ENCODE measurements around the gene PTPRA. TPM values are rescaled to one million over a fixed set of nuclear protein-coding genes. Genes with fewer than 3 reads are reported as not detected.

The PTPRA gene
- total RNA-seq, 1 experiment from 2014 or later, result 29.3 TPM

GRCh38 chr20:3031524-3032147, 158.4 kb downstream of the PTPRA start:
- Mint-ChIP-seq H3K27ac (ENCODE audit: low read depth, unreplicated experiment) (no peak overlapping the region), H3K36me3 (ENCODE audit: insufficient read depth, unreplicated experiment) (peaks cover 24% of the 10 kb centered on the region), H3K4me3 (ENCODE audit: unreplicated experiment) (no peak overlapping the region), H3K4me1 (ENCODE audit: insufficient read depth, unreplicated experiment) (no peaks in the 10 kb centered on the region), H3K9me3 (ENCODE audit: unreplicated experiment) (no peaks in the 10 kb centered on the region), H3K27me3 (ENCODE audit: insufficient read depth, unreplicated experiment) (no peaks in the 10 kb centered on the region)
- no peak for DNase-seq (ENCODE audit: unreplicated experiment)
- ChIA-PET CTCF (interaction anchor here (0.6 kb wide), 1 partner anchor 113 kb away, joined by 4 read pairs; no protein-coding TSS in a partner anchor), POLR2A (no interaction called here)
- BruUV-seq (replicated peaks), result no TSS peak
- intact Hi-C loops (cut with micrococcal nuclease), result no loop called here
- TF ChIP-seq CTCF (IDR thresholded peaks at IDR 0.05; ENCODE audit: unreplicated experiment), result no peak

- TF ChIP-seq CTCF (IDR thresholded peaks at IDR 0.05; ENCODE audit: unreplicated experiment), result no peak
- Mint-ChIP-seq H3K27ac (ENCODE audit: low read depth, unreplicated experiment) (no peak overlapping the region), H3K9me3 (ENCODE audit: unreplicated experiment) (no peaks in the 10 kb centered on the region), H3K36me3 (ENCODE audit: insufficient read depth, unreplicated experiment) (peaks cover 17% of the 10 kb centered on the region), H3K27me3 (ENCODE audit: insufficient read depth, unreplicated experiment) (no peaks in the 10 kb centered on the region), H3K4me3 (ENCODE audit: unreplicated experiment) (no peak overlapping the region), H3K4me1 (ENCODE audit: insufficient read depth, unreplicated experiment) (no peaks in the 10 kb centered on the region)
- BruUV-seq (replicated peaks), result no TSS peak
- ChIA-PET POLR2A (no interaction called here), CTCF (no interaction called here)
- intact Hi-C loops (cut with micrococcal nuclease), result no loop called here
- no peak for DNase-seq (ENCODE audit: unreplicated experiment)
Observed at GRCh38 chr20:3032624-3033023, 159.3 kb downstream of the PTPRA start.

GRCh38 chr20:3037654-3038053, 164.4 kb downstream of the PTPRA start:
- no peaks in the 10 kb centered on the region for H3K27me3 Mint-ChIP-seq (ENCODE audit: insufficient read depth, unreplicated experiment)
- ChIA-PET POLR2A (interaction anchor here (0.7 kb wide), 1 partner anchor 151 kb away, joined by 3 read pairs; no protein-coding TSS in a partner anchor), CTCF (interaction anchor here (0.8 kb wide), 1 partner anchor 79 kb away, joined by 4 read pairs; no protein-coding TSS in a partner anchor)
- intact Hi-C loops (cut with micrococcal nuclease), result no loop called here
- H3K4me3 Mint-ChIP-seq (ENCODE audit: unreplicated experiment), result no peak overlapping the region
- DNase-seq (ENCODE audit: unreplicated experiment), result no peak
- H3K36me3 Mint-ChIP-seq (ENCODE audit: insufficient read depth, unreplicated experiment), result peaks cover 29% of the 10 kb centered on the region
- no TSS peak for BruUV-seq (replicated peaks)
- TF ChIP-seq CTCF (IDR thresholded peaks at IDR 0.05; ENCODE audit: unreplicated experiment), result no peak
- peaks cover 6% of the 10 kb centered on the region for H3K4me1 Mint-ChIP-seq (ENCODE audit: insufficient read depth, unreplicated experiment)
- no peak overlapping the region for H3K27ac Mint-ChIP-seq (ENCODE audit: low read depth, unreplicated experiment)
- no peaks in the 10 kb centered on the region for H3K9me3 Mint-ChIP-seq (ENCODE audit: unreplicated experiment)

- BruUV-seq (replicated peaks), result TSS peak; percentile 62
- TF ChIP-seq CTCF (IDR thresholded peaks at IDR 0.05; ENCODE audit: unreplicated experiment), result no peak
- DNase-seq (ENCODE audit: unreplicated experiment), result no peak
- Mint-ChIP-seq H3K27me3 (ENCODE audit: insufficient read depth, unreplicated experiment) (no peaks in the 10 kb centered on the region), H3K4me1 (ENCODE audit: insufficient read depth, unreplicated experiment) (peaks cover 6% of the 10 kb centered on the region), H3K9me3 (ENCODE audit: unreplicated experiment) (no peaks in the 10 kb centered on the region), H3K4me3 (ENCODE audit: unreplicated experiment) (no peak overlapping the region), H3K36me3 (ENCODE audit: insufficient read depth, unreplicated experiment) (peaks cover 29% of the 10 kb centered on the region), H3K27ac (ENCODE audit: low read depth, unreplicated experiment) (no peak overlapping the region)
- intact Hi-C loops (cut with micrococcal nuclease), result no loop called here
- POLR2A ChIA-PET, result no interaction called here
- CTCF ChIA-PET, result interaction anchor here (1.3 kb wide), 1 partner anchor 15 kb away, joined by 5 read pairs; no protein-coding TSS in a partner anchor
Observed at GRCh38 chr20:3038454-3038853, 165.2 kb downstream of the PTPRA start.
